Epithelial cell of prostate (primary cell): Measurements from ENCODE around the gene SLC35F6.
"Not testable (repeated sequence)": the region's sequence is repeated elsewhere in the genome, so short reads cannot be mapped to it uniquely, and the experiment has no call there.

Experiments
- DNase-seq: peaks from one replicate; pipeline ENCODE4 v3.0.0-alpha.2; 2011; ENCODE audit warnings: low read depth, low spot score
- H3K27ac ChIP-seq: fragments of 450-650 bp; 2 replicates; pipeline ENCODE4 v1.5.1; 2017; ENCODE audit warnings: mild to moderate bottlenecking

SLC35F6 gene

GRCh38 chr2:26812731-26813130 is 48.6 kb downstream of the SLC35F6 start:
- no peak for DNase-seq

DNA sequence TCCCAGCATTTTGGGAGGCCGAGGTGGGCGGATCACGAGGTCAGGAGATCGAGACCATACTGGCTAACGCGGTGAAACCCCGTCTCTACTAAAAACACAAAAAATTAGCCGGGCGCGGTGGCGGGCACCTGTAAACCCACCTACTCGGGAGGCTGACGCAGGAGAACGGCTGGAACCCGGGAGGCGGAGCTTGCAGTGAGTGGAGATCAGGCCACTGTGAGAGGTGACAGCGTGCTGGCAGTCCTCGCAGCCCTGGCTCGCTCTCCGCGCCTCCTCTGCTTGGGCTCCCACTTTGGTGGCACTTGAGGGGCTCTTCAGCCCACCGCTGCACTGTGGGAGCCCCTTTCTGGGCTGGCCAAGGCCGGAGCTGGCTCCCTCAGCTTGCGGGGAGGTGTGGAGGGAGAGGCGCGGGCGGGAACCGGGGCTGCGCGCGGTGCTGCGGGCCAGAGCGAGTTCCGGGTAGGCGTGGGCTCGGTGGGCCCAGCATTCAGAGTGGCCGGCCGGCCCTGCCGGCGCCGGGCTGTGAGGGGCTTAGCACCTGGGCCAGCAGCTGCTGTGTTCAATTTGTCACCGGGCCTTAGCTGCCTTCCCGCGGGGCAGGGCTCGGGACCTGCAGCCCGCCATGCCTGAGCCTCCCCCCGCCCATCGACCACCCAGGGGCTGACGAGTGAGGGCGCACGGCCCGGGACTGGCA is 50.1 kb downstream of the SLC35F6 start:
- DNase-seq, H3K27ac ChIP-seq: not testable (repeated sequence)

More at GRCh38 chr2:26812731-26813130, 48.6 kb downstream of the SLC35F6 start:
- no peak overlapping the region for H3K27ac ChIP-seq

- no peak overlapping the region for H3K27ac ChIP-seq
- no peak for DNase-seq
These were observed 52.8 kb downstream of the SLC35F6 start for GRCh38 chr2:26816893-26817292.

GRCh38 chr2:26818255-26818654 is 54.2 kb downstream of the SLC35F6 start:
- no peak for DNase-seq
- no peak overlapping the region for H3K27ac ChIP-seq

- no peak for DNase-seq
- no peak overlapping the region for H3K27ac ChIP-seq
These were observed 54.9 kb downstream of the SLC35F6 start for GRCh38 chr2:26818972-26819371.

GRCh38 chr2:26820932-26821331 is 56.8 kb downstream of the SLC35F6 start:
- no peak overlapping the region for H3K27ac ChIP-seq
- DNase-seq: no peak

GRCh38 chr2:26822877-26823276 is 58.8 kb downstream of the SLC35F6 start:
- H3K27ac ChIP-seq: no peak overlapping the region
- DNase-seq: no peak
